IMR-90 (cell line): ENCODE measurements around the gene COL25A1. TPM values are rescaled to one million over a fixed set of nuclear protein-coding genes. Genes with fewer than 3 reads are reported as not detected.

Source experiments
- ATAC-seq: fragments of 200-7000 bp; cut with Tn5 transposase; 2 replicates; pipeline ENCODE4 v1.9.1; 2020; ENCODE audit warnings: low read depth, mild to moderate bottlenecking, moderate library complexity
- BruUV-seq: library from RNA; stranded (reverse); fragments of 400-500 nt; replicated peaks from 2 replicates; lab custom pipeline; 2021; lab: Mats Ljungman, UMichigan
- CTCF ChIA-PET: fragments of 300-600 bp; formaldehyde crosslinking; extraction: SDS; loops from one replicate; lab custom pipeline; 2021; ENCODE audit warnings: antibody characterized with exemption; lab: Yijun Ruan, JAX
- POLR2A ChIA-PET: fragments of 300-600 bp; sonication (Branson Sonifier 250); formaldehyde crosslinking; loops from one replicate; lab custom pipeline; 2022; ENCODE audit warnings: antibody characterized with exemption; ENCODE audit not compliant: unreplicated experiment; lab: Charles Lee
- DNase-seq: peaks from one replicate; pipeline ENCODE4 v3.0.0; 2013
- H2AFZ ChIP-seq: replicated peaks from 2 replicates; pipeline ENCODE3; 2013; ENCODE audit warnings: low read length, mild to moderate bottlenecking; ENCODE audit not compliant: poor library complexity
- H2AK5ac ChIP-seq: 2 replicates; pipeline ENCODE4 v1.6.1; 2013; ENCODE audit warnings: low read depth, low read length, inconsistent platforms
- H2AK9ac ChIP-seq: replicated peaks from 2 replicates; pipeline ENCODE3; 2013; ENCODE audit warnings: mild to moderate bottlenecking, low read depth, low read length, moderate library complexity; ENCODE audit not compliant: poor library complexity
- H2BK120ac ChIP-seq: 2 replicates; pipeline ENCODE4 v1.6.1; 2013; ENCODE audit warnings: low read depth, low read length, inconsistent platforms
- H2BK15ac ChIP-seq: 3 replicates; pipeline ENCODE4 v1.6.1; 2013; ENCODE audit warnings: low read depth, low read length, inconsistent platforms
- H2BK20ac ChIP-seq: 2 replicates; pipeline ENCODE4 v1.6.1; 2013; ENCODE audit warnings: low read depth, mild to moderate bottlenecking, inconsistent platforms, low read length, moderate library complexity
- H2BK5ac ChIP-seq: 2 replicates; pipeline ENCODE4 v1.6.1; 2013; ENCODE audit warnings: mild to moderate bottlenecking, low read depth, low read length, inconsistent platforms; ENCODE audit not compliant: poor library complexity, severe bottlenecking
- H3K14ac ChIP-seq: replicated peaks from 2 replicates; pipeline ENCODE4 v1.6.1; 2013; ENCODE audit warnings: low read depth, low read length, inconsistent platforms
- H3K18ac ChIP-seq: 2 replicates; pipeline ENCODE4 v1.6.1; 2013; ENCODE audit warnings: low read depth, low read length, control low read depth
- H3K23ac ChIP-seq: 2 replicates; pipeline ENCODE4 v1.6.1; 2013; ENCODE audit warnings: low read depth, low read length, inconsistent platforms
- H3K27ac ChIP-seq: 2 replicates; pipeline ENCODE4 v1.5.1; 2013; ENCODE audit warnings: mild to moderate bottlenecking, control low read depth, low read length; ENCODE audit not compliant: insufficient read depth
- H3K27me3 ChIP-seq: 2 replicates; pipeline ENCODE4 v1.6.1; 2013; ENCODE audit warnings: low read length; ENCODE audit not compliant: control insufficient read depth, insufficient read depth
- H3K36me3 ChIP-seq: 2 replicates; pipeline ENCODE4 v1.6.1; 2013; ENCODE audit warnings: low read length, mixed read lengths; ENCODE audit not compliant: control insufficient read depth, insufficient read depth
- H3K4ac ChIP-seq: 2 replicates; pipeline ENCODE4 v1.6.1; 2013; ENCODE audit warnings: low read depth, low read length, inconsistent platforms
- H3K4me1 ChIP-seq: 2 replicates; pipeline ENCODE4 v1.6.1; 2013; ENCODE audit warnings: low read length, mixed read lengths; ENCODE audit not compliant: control insufficient read depth, insufficient read depth
- H3K4me2 ChIP-seq: 2 replicates; pipeline ENCODE4 v1.6.1; 2013; ENCODE audit warnings: low read depth, mild to moderate bottlenecking, control low read depth, low read length, moderate library complexity
- H3K4me3 ChIP-seq: 2 replicates; pipeline ENCODE4 v1.5.1; 2013; ENCODE audit warnings: low read depth, mild to moderate bottlenecking, control low read depth, low read length, moderate library complexity; ENCODE audit not compliant: insufficient read depth
- H3K56ac ChIP-seq: 2 replicates; pipeline ENCODE4 v1.6.1; 2013; ENCODE audit warnings: low read length, inconsistent platforms; ENCODE audit not compliant: insufficient read depth; ENCODE audit errors: extremely low read depth
- H3K79me1 ChIP-seq, 2 experiments: 2 replicates each; pipeline ENCODE4 v1.6.1; 2013; ENCODE audit warnings: low read length in 2 of 2, inconsistent platforms in 1 of 2, low read depth in 1 of 2
- H3K9ac ChIP-seq: 2 replicates; pipeline ENCODE4 v1.6.1; 2013; ENCODE audit warnings: low read depth, low read length, control low read depth
- H3K9me1 ChIP-seq: 2 replicates; pipeline ENCODE4 v1.6.1; 2013; ENCODE audit warnings: low read length, inconsistent platforms; ENCODE audit not compliant: insufficient read depth
- H3K9me3 ChIP-seq: 2 replicates; pipeline ENCODE4 v1.6.1; 2013; ENCODE audit warnings: low read length; ENCODE audit not compliant: control insufficient read depth, insufficient read depth
- H4K20me1 ChIP-seq: 2 replicates; pipeline ENCODE4 v1.6.1; 2013; ENCODE audit warnings: low read length, inconsistent platforms; ENCODE audit not compliant: insufficient read depth
- H4K5ac ChIP-seq: 2 replicates; pipeline ENCODE4 v1.6.1; 2013; ENCODE audit warnings: mild to moderate bottlenecking, low read depth, low read length, control low read depth
- H4K8ac ChIP-seq, 2 experiments: 2 replicates each; pipeline ENCODE4 v1.6.1; 2013; ENCODE audit warnings: low read depth in 2 of 2, low read length in 2 of 2, control low read depth in 1 of 2, inconsistent platforms in 1 of 2
- H4K91ac ChIP-seq: 2 replicates; pipeline ENCODE4 v1.6.1; 2013; ENCODE audit warnings: low read depth, low read length, inconsistent platforms; ENCODE audit not compliant: insufficient read depth
- MAFK ChIP-seq: IDR thresholded peaks from 2 replicates; pipeline ENCODE4 v1.6.1; 2012; ENCODE audit warnings: low read depth, low read length, improper control_type of control experiment
- RAD21 ChIP-seq: IDR thresholded peaks from 2 replicates; pipeline ENCODE4 v1.6.1; 2012; ENCODE audit warnings: low read length, improper control_type of control experiment
- WGBS, 2 experiments: methylation state at CpG; one replicate each; pipeline versions ENCODE4 v1.1.5 to v1.1.7; 2013; ENCODE audit warnings: missing lambda C conversion rate in 2 of 2; ENCODE audit not compliant: insufficient read length in 1 of 2; ENCODE audit errors: extremely low coverage in 2 of 2; 5-methylcytosine and 5-hydroxymethylcytosine counted together
- dilution Hi-C: fragments of 300-500 bp; cut with HindIII; formaldehyde crosslinking; loops from one replicate; pipeline ENCODE4 v1.14.3; 2018; ENCODE audit warnings: low sequenced_read_pairs; ENCODE audit not compliant: unreplicated experiment
- in situ Hi-C: fragments of 300-500 bp; cut with MboI; formaldehyde crosslinking; loops from 3 replicates; pipeline ENCODE4 v1.14.3; 2019; ENCODE audit warnings: low sequenced_read_pairs, inconsistent platforms, mixed read lengths
- intact Hi-C: fragments of 100-400 bp; cut with micrococcal nuclease; formaldehyde crosslinking; loops from 2 replicates; pipeline ENCODE4 v1.10.0; 2022
- polyA plus RNA-seq, 3 experiments: library from polyadenylated mRNA; depleted of rRNA; stranded (reverse); fragments of >200 nt; gene quantifications; 2 replicates each; pipeline ENCODE4 v1.2.3, GENCODE V29; 2012; ENCODE audit warnings: low replicate concordance in 1 of 3
- total RNA-seq: library from RNA; depleted of rRNA; stranded (reverse); fragments of >200 nt; gene quantifications from 2 replicates; pipeline ENCODE4 v1.2.3, GENCODE V29; 2012
- TF ChIP-seq, protein P1 (sequence below): conservative IDR thresholded peaks from 2 replicates; pipeline ENCODE4 v1.5.1; 2012; ENCODE audit warnings: mild to moderate bottlenecking, low read depth, low read length, improper control_type of control experiment
- TF ChIP-seq, protein P2 (sequence below): fragments of 150-350 bp; IDR thresholded peaks from 2 replicates; pipeline ENCODE4 v1.6.1; 2016; ENCODE audit warnings: low read depth, mild to moderate bottlenecking, low read length, moderate library complexity, borderline replicate concordance

The COL25A1 gene
- total and polyA plus RNA-seq, 2 of the 4 experiments (the other 2 are of a cell fraction): under 0.01 to 0.05 TPM

DNA sequence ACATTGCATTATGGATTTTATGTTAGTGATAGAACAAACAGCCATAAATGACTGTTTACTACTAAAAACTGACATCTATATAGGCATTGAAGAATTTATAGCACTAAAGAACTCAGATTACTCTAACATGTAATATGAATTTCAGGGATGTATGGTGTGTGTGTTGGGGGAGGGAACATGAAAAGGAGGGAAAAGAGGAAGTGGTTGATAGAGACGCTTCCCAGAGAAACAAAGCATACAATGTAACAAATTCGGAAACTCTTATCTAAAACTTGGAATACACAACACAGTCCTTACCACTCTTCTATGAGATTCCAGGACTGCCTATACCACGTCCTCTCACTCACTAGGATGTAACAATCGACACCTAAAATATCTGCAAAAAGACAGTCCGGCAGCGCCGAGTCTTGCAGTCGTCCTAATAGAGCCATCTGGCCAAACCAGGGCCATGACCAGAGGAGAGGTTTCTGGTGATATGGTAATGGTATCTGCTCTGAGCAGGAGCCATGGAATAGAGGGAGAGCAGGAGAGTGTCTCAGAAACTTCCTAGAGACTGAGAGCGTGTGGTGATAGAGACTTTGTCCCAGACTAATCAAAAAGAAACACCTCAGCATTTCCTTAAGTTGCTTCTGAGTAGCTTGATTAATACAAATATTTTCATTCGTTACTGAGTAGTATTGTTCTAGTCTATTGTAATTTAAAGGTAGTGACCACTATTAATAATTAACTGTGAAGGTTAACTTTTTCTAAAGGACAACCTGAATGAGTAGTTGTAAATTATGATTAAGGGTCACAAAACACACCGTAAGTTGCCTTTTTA is 287.7 kb downstream of the COL25A1 start:
- no peak overlapping the region for H2BK5ac ChIP-seq
- TF ChIP-seq RAD21 (no peak), MAFK (peak; percentile 34)
- TF ChIP-seq, protein P1, sequence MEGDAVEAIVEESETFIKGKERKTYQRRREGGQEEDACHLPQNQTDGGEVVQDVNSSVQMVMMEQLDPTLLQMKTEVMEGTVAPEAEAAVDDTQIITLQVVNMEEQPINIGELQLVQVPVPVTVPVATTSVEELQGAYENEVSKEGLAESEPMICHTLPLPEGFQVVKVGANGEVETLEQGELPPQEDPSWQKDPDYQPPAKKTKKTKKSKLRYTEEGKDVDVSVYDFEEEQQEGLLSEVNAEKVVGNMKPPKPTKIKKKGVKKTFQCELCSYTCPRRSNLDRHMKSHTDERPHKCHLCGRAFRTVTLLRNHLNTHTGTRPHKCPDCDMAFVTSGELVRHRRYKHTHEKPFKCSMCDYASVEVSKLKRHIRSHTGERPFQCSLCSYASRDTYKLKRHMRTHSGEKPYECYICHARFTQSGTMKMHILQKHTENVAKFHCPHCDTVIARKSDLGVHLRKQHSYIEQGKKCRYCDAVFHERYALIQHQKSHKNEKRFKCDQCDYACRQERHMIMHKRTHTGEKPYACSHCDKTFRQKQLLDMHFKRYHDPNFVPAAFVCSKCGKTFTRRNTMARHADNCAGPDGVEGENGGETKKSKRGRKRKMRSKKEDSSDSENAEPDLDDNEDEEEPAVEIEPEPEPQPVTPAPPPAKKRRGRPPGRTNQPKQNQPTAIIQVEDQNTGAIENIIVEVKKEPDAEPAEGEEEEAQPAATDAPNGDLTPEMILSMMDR: no peak
- TF ChIP-seq, protein P2, sequence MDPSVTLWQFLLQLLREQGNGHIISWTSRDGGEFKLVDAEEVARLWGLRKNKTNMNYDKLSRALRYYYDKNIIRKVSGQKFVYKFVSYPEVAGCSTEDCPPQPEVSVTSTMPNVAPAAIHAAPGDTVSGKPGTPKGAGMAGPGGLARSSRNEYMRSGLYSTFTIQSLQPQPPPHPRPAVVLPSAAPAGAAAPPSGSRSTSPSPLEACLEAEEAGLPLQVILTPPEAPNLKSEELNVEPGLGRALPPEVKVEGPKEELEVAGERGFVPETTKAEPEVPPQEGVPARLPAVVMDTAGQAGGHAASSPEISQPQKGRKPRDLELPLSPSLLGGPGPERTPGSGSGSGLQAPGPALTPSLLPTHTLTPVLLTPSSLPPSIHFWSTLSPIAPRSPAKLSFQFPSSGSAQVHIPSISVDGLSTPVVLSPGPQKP: no peak
- no peak overlapping the region for H4K5ac ChIP-seq
- H3K9me1 ChIP-seq: no peaks in the 10 kb centered on the region
- no peak for DNase-seq
- H3K4me2 ChIP-seq: no peak overlapping the region
- no peak overlapping the region for H2BK20ac ChIP-seq
- no peak overlapping the region for H3K14ac ChIP-seq
- dilution Hi-C loops: no loop called here
- no peak overlapping the region for H3K4ac ChIP-seq
- BruUV-seq: no TSS peak
- H4K91ac ChIP-seq: no peak overlapping the region
- H2BK120ac ChIP-seq: no peak overlapping the region
- H2AK9ac ChIP-seq: no peak overlapping the region
- H4K20me1 ChIP-seq: no peaks in the 10 kb centered on the region
- intact Hi-C loops: no loop called here
- ChIA-PET CTCF (no interaction called here), POLR2A (no interaction called here)
- H3K27ac ChIP-seq: no peak overlapping the region
- no peaks in the 10 kb centered on the region; the same call in 1 of the 2 replicates for H3K4me1 ChIP-seq
- H3K36me3 ChIP-seq: no peaks in the 10 kb centered on the region
- no peak overlapping the region for H2BK15ac ChIP-seq
- WGBS, 2 experiments: 100% methylated on average over 1 of the region's 11 CpGs; no CpG with 5 or more reads in 1 of the 2 experiments
- in situ Hi-C loops: no loop called here
- no peaks in the 10 kb centered on the region for H3K27me3 ChIP-seq
- H3K9me3 ChIP-seq: peaks cover 7% of the 10 kb centered on the region; the same call in 1 of the 2 replicates
- no peak overlapping the region for H3K23ac ChIP-seq
- H3K18ac ChIP-seq: no peak overlapping the region
- H3K9ac ChIP-seq: no peak overlapping the region
- no peak overlapping the region for H3K56ac ChIP-seq
- no peak overlapping the region for H2AK5ac ChIP-seq
- ATAC-seq: no peak
- H4K8ac ChIP-seq: no peak overlapping the region
- no peak overlapping the region for H2AFZ ChIP-seq
- no peak overlapping the region for H3K4me3 ChIP-seq
- H3K79me1 ChIP-seq: no peaks in the 10 kb centered on the region
